Measurements from ENCODE around the gene EXOSC1.

DNA sequence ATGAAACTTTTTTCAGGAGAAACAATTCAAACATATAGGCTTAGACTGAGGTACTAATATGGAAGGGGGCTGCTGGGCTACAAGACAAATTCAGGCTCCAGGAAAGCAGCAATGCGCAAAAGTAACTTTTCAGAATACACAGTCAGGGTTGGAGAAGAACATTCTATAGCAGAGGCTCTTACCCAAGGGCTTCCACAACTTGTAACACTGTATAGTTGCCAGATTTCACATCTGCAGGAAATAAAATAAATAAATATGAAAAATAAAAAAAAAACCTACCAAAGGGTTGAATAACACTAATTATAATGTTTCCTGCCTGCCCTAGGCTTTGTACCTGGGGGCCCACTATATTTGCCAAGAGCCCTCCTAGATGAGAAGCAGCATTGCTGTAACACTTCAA lies 38.1 kb upstream of the EXOSC1 start:
- TF ChIP-seq, protein P1, sequence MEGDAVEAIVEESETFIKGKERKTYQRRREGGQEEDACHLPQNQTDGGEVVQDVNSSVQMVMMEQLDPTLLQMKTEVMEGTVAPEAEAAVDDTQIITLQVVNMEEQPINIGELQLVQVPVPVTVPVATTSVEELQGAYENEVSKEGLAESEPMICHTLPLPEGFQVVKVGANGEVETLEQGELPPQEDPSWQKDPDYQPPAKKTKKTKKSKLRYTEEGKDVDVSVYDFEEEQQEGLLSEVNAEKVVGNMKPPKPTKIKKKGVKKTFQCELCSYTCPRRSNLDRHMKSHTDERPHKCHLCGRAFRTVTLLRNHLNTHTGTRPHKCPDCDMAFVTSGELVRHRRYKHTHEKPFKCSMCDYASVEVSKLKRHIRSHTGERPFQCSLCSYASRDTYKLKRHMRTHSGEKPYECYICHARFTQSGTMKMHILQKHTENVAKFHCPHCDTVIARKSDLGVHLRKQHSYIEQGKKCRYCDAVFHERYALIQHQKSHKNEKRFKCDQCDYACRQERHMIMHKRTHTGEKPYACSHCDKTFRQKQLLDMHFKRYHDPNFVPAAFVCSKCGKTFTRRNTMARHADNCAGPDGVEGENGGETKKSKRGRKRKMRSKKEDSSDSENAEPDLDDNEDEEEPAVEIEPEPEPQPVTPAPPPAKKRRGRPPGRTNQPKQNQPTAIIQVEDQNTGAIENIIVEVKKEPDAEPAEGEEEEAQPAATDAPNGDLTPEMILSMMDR (IDR thresholded peaks at IDR 0.05; ENCODE audit: insufficient read depth, low read length) = no peak
- TF ChIP-seq GABPA (IDR thresholded peaks at IDR 0.05; ENCODE audit: low read depth) (no peak), POLR2AphosphoS5 (IDR thresholded peaks at IDR 0.05; ENCODE audit: low read depth) (no peak)
- TF ChIP-seq, protein P2, sequence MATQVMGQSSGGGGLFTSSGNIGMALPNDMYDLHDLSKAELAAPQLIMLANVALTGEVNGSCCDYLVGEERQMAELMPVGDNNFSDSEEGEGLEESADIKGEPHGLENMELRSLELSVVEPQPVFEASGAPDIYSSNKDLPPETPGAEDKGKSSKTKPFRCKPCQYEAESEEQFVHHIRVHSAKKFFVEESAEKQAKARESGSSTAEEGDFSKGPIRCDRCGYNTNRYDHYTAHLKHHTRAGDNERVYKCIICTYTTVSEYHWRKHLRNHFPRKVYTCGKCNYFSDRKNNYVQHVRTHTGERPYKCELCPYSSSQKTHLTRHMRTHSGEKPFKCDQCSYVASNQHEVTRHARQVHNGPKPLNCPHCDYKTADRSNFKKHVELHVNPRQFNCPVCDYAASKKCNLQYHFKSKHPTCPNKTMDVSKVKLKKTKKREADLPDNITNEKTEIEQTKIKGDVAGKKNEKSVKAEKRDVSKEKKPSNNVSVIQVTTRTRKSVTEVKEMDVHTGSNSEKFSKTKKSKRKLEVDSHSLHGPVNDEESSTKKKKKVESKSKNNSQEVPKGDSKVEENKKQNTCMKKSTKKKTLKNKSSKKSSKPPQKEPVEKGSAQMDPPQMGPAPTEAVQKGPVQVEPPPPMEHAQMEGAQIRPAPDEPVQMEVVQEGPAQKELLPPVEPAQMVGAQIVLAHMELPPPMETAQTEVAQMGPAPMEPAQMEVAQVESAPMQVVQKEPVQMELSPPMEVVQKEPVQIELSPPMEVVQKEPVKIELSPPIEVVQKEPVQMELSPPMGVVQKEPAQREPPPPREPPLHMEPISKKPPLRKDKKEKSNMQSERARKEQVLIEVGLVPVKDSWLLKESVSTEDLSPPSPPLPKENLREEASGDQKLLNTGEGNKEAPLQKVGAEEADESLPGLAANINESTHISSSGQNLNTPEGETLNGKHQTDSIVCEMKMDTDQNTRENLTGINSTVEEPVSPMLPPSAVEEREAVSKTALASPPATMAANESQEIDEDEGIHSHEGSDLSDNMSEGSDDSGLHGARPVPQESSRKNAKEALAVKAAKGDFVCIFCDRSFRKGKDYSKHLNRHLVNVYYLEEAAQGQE (IDR thresholded peaks at IDR 0.05; ENCODE audit: insufficient replicate concordance, low read depth) = no peak

Measured in HL-60 (cell line).